Measurements from ENCODE around the gene ANXA6.

- no peak for TF ChIP-seq CTCF (IDR thresholded peaks at IDR 0.05; ENCODE audit: poor library complexity)
- no peak for TF ChIP-seq EZH2 (IDR thresholded peaks at IDR 0.05; ENCODE audit: borderline replicate concordance)
These were observed 58.8 kb downstream of the ANXA6 start for GRCh38 chr5:151098768-151099121.
